SU-DHL-6 (cell line): ENCODE data around the gene IMPACT.

Source experiments
- CTCF ChIP-seq: fragments of 200-600 bp; sonication (generic); IDR thresholded peaks from one replicate; pipeline ENCODE4 v1.5.1; 2017; ENCODE audit warnings: antibody characterized with exemption, mild to moderate bottlenecking, low read length, moderate library complexity; ENCODE audit not compliant: insufficient read depth, poor library complexity, severe bottlenecking
- EZH2phosphoT487 ChIP-seq: fragments of 200-600 bp; sonication (generic), shearing (Covaris generic); conservative IDR thresholded peaks from 2 replicates; pipeline ENCODE4 v1.6.1; 2018; ENCODE audit warnings: mild to moderate bottlenecking, antibody characterized with exemption, low read length, moderate library complexity, mixed read lengths

DNA sequence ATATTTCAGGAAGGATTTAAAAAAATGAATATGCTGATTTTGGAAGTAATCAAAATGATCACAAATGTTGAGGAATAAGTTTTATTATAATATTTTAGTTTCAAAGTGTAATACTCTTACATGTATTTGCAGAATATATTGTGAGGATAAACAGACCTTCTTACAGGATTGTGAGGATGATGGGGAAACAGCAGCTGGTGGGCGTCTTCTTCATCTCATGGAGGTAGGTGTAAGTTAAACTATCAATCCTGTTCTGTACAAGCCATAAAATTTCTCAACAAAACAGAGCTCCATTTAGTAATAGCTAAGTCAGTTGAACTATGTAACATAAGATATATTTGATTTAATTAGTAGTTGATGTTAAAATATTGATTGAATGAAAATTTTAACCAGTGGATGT is 21.5 kb downstream of the IMPACT start:
- TF ChIP-seq CTCF (no peak), EZH2phosphoT487 (no peak)
